Upper lobe of left lung (tissue), 6 donors: ENCODE data around the gene RIMKLA. TPM values are rescaled to one million over a fixed set of nuclear protein-coding genes. Genes with fewer than 3 reads are reported as not detected.
A peak's percentile ranks its signal among the peaks of the same experiment; 100 is the strongest.

Experiments
- ATAC-seq, 2 donors: fragments of 200-7000 bp; cut with Tn5 transposase; one replicate each; pipeline ENCODE4 v1.9.1; 2022; ENCODE audit warnings: mild to moderate bottlenecking in 2 of 2, moderate library complexity in 2 of 2; ENCODE audit not compliant: low FRiP score in 2 of 2
- DNase-seq, 2 donors: peaks; one replicate each; pipeline ENCODE4 v3.0.0-alpha.2; 2019 to 2020
- H3K27ac ChIP-seq, 4 donors: fragments of 200-600 bp; sonication (generic); one replicate each; pipeline ENCODE4 v1.5.1; 2016 to 2019
- H3K27me3 ChIP-seq, 4 donors: fragments of 200-600 bp; sonication (generic); one replicate each; pipeline ENCODE4 v1.5.1; 2017 to 2019
- H3K36me3 ChIP-seq, 4 donors: fragments of 200-600 bp; sonication (generic); one replicate each; pipeline ENCODE4 v1.5.1; 2016 to 2019
- H3K4me1 ChIP-seq, 4 donors: fragments of 200-600 bp; sonication (generic); one replicate each; pipeline ENCODE4 v1.5.1; 2018 to 2019
- H3K4me3 ChIP-seq, 4 donors: fragments of 200-600 bp; sonication (generic); one replicate each; pipeline ENCODE4 v1.5.1; 2017 to 2019; ENCODE audit warnings: mild to moderate bottlenecking in 2 of 4, moderate library complexity in 1 of 4
- H3K9me3 ChIP-seq, 4 donors: fragments of 200-600 bp; sonication (generic); one replicate each; pipeline ENCODE4 v1.5.1; 2018 to 2019
- EP300 ChIP-seq, 4 donors: sonication (generic); formaldehyde crosslinking; IDR thresholded peaks; one replicate each; pipeline ENCODE4 v1.5.1; 2017; ENCODE audit warnings: antibody characterized with exemption in 4 of 4, control low read depth in 2 of 4
- POLR2A ChIP-seq, 4 donors: fragments of 450-650 bp; IDR thresholded peaks; one replicate each; pipeline ENCODE4 v1.5.1; 2016 to 2017; ENCODE audit warnings: antibody characterized with exemption in 4 of 4, mild to moderate bottlenecking in 2 of 4
- POLR2AphosphoS5 ChIP-seq, 2 donors: sonication (generic); formaldehyde crosslinking; IDR thresholded peaks; one replicate each; pipeline ENCODE4 v1.5.1; 2017; ENCODE audit warnings: antibody characterized with exemption in 2 of 2
- WGBS, 2 donors: methylation state at CpG; one replicate each; pipeline ENCODE4 v1.1.5; 2017 to 2018; 5-methylcytosine and 5-hydroxymethylcytosine counted together
- total RNA-seq, 6 donors: library from RNA; depleted of rRNA in 4 of 6; stranded (reverse); fragments of >200 nt in 4 of 6; gene quantifications; one replicate each; pipeline versions ENCODE4 v1.1.0 to v1.2.1, GENCODE V29; 2016 to 2021
- TF ChIP-seq, protein P1 (sequence below), 6 experiments: fragments of 450-650 bp in 4 of 6; fragments of 200-600 bp in 2 of 6; sonication (generic) in 2 of 6; IDR thresholded peaks; one replicate each; pipeline ENCODE4 v1.5.1; 2016 to 2019; ENCODE audit warnings: antibody characterized with exemption in 6 of 6
- donor health status: DM: no; HTN: no; CAD: no; lungs with moderate emphysema.
- donor health status: DM: no; HTN: yes; CAD: no; lungs with severe emphysema.

RIMKLA gene
- total RNA-seq, 6 donors from 2014 or later, result 5.2 to 16.6 (median 9.3) TPM

DNA sequence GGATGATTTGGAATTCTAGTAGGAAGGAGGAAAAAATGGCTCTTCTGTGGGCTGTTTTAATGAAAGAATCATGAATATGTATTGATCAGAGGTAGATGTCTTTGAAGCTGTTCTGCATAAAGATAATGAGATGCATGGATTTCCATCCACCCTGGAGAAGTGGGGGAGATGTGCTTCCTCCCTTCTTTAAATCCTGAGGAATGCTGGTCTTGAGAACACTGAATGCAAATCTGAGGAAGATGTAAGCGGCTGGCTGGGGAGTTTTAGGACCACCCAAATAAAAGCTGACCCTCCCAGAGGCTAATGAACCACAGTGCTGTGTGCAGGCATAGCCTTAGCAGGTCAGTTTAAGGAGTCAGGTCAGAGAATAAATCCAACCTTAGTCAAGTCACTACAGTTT lies 37.9 kb downstream of the RIMKLA start:
- no peaks in the 10 kb centered on the region for H3K9me3 ChIP-seq
- H3K27me3 ChIP-seq, result no peaks in the 10 kb centered on the region
- H3K4me3 ChIP-seq, result no peak overlapping the region
- TF ChIP-seq POLR2AphosphoS5 (IDR thresholded peaks at IDR 0.05), result no peak
- TF ChIP-seq, protein P1, sequence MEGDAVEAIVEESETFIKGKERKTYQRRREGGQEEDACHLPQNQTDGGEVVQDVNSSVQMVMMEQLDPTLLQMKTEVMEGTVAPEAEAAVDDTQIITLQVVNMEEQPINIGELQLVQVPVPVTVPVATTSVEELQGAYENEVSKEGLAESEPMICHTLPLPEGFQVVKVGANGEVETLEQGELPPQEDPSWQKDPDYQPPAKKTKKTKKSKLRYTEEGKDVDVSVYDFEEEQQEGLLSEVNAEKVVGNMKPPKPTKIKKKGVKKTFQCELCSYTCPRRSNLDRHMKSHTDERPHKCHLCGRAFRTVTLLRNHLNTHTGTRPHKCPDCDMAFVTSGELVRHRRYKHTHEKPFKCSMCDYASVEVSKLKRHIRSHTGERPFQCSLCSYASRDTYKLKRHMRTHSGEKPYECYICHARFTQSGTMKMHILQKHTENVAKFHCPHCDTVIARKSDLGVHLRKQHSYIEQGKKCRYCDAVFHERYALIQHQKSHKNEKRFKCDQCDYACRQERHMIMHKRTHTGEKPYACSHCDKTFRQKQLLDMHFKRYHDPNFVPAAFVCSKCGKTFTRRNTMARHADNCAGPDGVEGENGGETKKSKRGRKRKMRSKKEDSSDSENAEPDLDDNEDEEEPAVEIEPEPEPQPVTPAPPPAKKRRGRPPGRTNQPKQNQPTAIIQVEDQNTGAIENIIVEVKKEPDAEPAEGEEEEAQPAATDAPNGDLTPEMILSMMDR (IDR thresholded peaks at IDR 0.05), result no peak
- TF ChIP-seq POLR2A (IDR thresholded peaks at IDR 0.05), result no peak
- no peak for TF ChIP-seq EP300 (IDR thresholded peaks at IDR 0.05)
- ATAC-seq, result no peak
- no peak for DNase-seq
- no peaks in the 10 kb centered on the region for H3K36me3 ChIP-seq
- WGBS, 2 donors, result 83 to 86% methylated on average over 1 of the region's 1 CpG
- H3K4me1 ChIP-seq, result peaks cover 0 to 12% (median 6%) of the 10 kb centered on the region in 4 donors
- no peak overlapping the region for H3K27ac ChIP-seq

DNA sequence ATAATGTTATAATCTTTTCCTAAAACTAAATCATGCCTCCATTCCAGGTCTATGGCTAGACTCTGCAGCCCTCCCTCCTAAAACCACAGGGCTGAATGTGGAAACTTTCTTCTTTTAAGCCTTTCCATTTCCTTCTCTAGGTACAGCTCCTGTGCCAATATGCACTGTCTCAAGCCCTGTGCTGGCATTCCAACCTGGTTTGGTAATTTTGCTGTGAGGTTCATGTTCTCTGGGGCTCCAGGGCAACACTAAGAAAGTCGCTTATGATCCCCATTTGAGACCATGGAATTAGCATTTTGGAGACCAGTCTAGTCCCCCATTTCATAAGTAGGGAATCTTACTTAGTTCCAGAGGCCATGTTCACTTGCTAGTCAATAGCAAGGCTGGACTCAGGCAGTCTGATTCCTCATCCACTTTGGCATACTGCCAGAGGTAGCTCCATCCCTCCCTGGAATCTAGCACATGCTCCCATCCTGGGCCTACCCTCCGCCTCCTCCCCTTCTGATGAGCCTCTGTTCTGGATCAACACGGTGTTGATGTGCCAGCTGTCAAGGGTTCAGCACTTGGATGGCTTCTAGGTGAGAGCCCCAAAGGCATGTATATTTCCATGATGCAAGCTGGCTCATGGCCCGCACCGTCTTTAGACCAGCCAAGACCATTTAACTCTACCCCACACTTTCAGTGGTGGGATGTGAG lies 38.7 kb downstream of the RIMKLA start:
- Histone ChIP-seq H3K4me1 (peaks cover 0 to 12% (median 6%) of the 10 kb centered on the region in 4 donors), H3K9me3 (no peaks in the 10 kb centered on the region), H3K4me3 (no peak overlapping the region), H3K27ac (no peak overlapping the region), H3K27me3 (no peaks in the 10 kb centered on the region), H3K36me3 (no peaks in the 10 kb centered on the region)
- TF ChIP-seq, protein P1 (IDR thresholded peaks at IDR 0.05), result no peak
- TF ChIP-seq POLR2A (IDR thresholded peaks at IDR 0.05) (no peak), EP300 (IDR thresholded peaks at IDR 0.05) (no peak), POLR2AphosphoS5 (IDR thresholded peaks at IDR 0.05) (no peak)
- WGBS, 2 donors, result 81 to 86% methylated on average over 4 to 5 of the region's 5 CpGs
- no peak for DNase-seq
- ATAC-seq, result peak; percentile 6 to 25

DNA sequence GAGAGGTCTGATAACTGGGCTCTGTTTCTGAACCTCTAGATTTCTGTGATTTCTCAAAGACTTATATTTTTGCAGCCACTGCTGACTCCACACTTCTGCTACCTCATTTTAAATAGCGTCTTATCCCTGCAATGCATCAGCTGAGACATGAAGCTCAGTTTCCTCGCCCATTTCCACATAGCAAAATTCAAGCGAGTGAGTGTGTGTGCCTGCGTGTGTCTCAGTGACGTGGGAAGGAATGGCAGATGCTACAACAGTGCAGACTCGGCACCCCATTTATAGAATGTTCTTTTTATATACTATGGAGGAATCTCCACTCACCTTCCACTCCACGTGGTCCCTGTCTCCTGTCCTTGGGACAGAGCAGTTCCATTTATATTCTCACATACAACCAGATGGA lies 39.5 kb downstream of the RIMKLA start:
- WGBS, 2 donors, result 82 to 84% methylated on average over 7 of the region's 7 CpGs
- no peaks in the 10 kb centered on the region for H3K36me3 ChIP-seq
- peaks cover 0 to 12% (median 6%) of the 10 kb centered on the region in 4 donors for H3K4me1 ChIP-seq
- H3K4me3 ChIP-seq, result no peak overlapping the region
- H3K9me3 ChIP-seq, result no peaks in the 10 kb centered on the region
- no peak overlapping the region for H3K27ac ChIP-seq
- ATAC-seq (no peak), DNase-seq (no peak)
- H3K27me3 ChIP-seq, result no peaks in the 10 kb centered on the region
- TF ChIP-seq POLR2A (IDR thresholded peaks at IDR 0.05) (no peak), EP300 (IDR thresholded peaks at IDR 0.05) (no peak), POLR2AphosphoS5 (IDR thresholded peaks at IDR 0.05) (no peak)
- TF ChIP-seq, protein P1 (IDR thresholded peaks at IDR 0.05), result no peak

DNA sequence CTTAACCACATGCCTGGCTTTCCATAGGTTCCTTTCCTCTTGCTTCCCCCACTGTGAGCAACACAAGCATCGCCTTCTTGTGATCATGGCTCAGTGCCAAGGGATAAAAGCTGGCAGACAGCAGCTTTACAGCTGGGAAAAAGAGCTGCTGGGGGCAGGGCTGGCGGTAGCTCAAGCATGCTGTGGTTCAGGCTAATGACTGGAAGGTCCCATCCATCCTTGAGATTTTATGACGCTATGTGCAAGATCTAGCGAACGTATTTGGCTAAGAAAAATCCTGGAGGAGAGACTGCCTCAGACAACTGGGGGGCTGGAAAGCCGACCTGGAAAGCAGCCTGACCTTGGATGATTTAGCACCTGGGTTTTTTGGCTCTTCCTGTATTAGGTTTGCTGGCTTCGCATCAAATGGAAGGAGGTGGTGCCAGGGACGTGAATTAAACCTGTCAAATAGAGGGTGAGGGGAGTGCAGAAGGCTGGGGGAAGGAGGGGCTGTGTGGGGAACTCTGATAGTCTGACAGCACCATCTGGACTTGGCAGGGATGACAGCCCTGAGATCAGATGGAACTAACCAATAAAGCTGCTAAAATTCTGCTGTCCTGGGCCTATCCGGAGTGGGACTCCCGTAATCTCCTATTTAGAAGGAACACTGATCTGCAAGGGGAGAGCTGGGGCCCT lies 40.5 kb downstream of the RIMKLA start:
- H3K36me3 ChIP-seq, result no peaks in the 10 kb centered on the region
- H3K4me3 ChIP-seq, result no peak overlapping the region
- DNase-seq (no peak), ATAC-seq (peak; percentile 55 to 66)
- peaks cover 0 to 12% (median 6%) of the 10 kb centered on the region in 4 donors for H3K4me1 ChIP-seq
- no peak overlapping the region for H3K27ac ChIP-seq
- H3K9me3 ChIP-seq, result no peaks in the 10 kb centered on the region
- 31 to 34% methylated on average over 10 of the region's 10 CpGs for WGBS, 2 donors
- no peaks in the 10 kb centered on the region for H3K27me3 ChIP-seq
- no peak for TF ChIP-seq POLR2A (IDR thresholded peaks at IDR 0.05)
- no peak for TF ChIP-seq EP300 (IDR thresholded peaks at IDR 0.05)
- TF ChIP-seq, protein P1 (IDR thresholded peaks at IDR 0.05), result no peak
- no peak for TF ChIP-seq POLR2AphosphoS5 (IDR thresholded peaks at IDR 0.05)
